ENCODE data around the gene GJB2.
"Not testable (repeated sequence)": the region's sequence is repeated elsewhere in the genome, so short reads cannot be mapped to it uniquely, and the experiment has no call there.

- TF ChIP-seq CTCF (conservative IDR thresholded peaks at IDR 0.05 in 1 of 2, IDR thresholded peaks at IDR 0.05 in 1 of 2; ENCODE audit: low read depth in 1 of 2, low read length in 2 of 2); EZH2 (IDR thresholded peaks at IDR 0.05; ENCODE audit: low read length, missing control alignments): not testable (repeated sequence)
These were observed 39.4 kb downstream of the GJB2 start for GRCh38 chr13:20153290-20153689.

All from fibroblast of lung (primary cell).